GM23338 (cell line): ENCODE measurements around the gene MFSD6. TPM values are rescaled to one million over a fixed set of nuclear protein-coding genes. Genes with fewer than 3 reads are reported as not detected.

Experiments used
- ATAC-seq: fragments of 200-7000 bp; cut with Tn5 transposase; 3 replicates; pipeline ENCODE4 v1.9.1; 2020
- DNase-seq: peaks from one replicate; pipeline ENCODE4 v3.0.0-alpha.2; 2015; ENCODE audit warnings: low spot score
- H2AFZ ChIP-seq: fragments of 200-600 bp; sonication (generic); 2 replicates; pipeline ENCODE4 v1.8.0; 2016; ENCODE audit warnings: antibody characterized with exemption, mild to moderate bottlenecking, moderate library complexity
- H3F3A ChIP-seq: fragments of 200-600 bp; sonication (generic); replicated peaks from 2 replicates; pipeline ENCODE4 v1.8.0; 2017; ENCODE audit warnings: antibody characterized with exemption, mixed run types, low read depth
- H3K27ac ChIP-seq: fragments of 200-600 bp; sonication (generic); 2 replicates; pipeline ENCODE4 v1.6.1; 2016; ENCODE audit warnings: low read depth
- H3K27me3 ChIP-seq: fragments of 200-600 bp; sonication (generic); 2 replicates; pipeline ENCODE4 v1.8.0; 2016; ENCODE audit warnings: mild to moderate bottlenecking, mixed run types, moderate library complexity; ENCODE audit not compliant: insufficient read depth
- H3K36me3 ChIP-seq: fragments of 200-600 bp; sonication (generic); 2 replicates; pipeline ENCODE4 v1.8.0; 2016; ENCODE audit warnings: mild to moderate bottlenecking; ENCODE audit not compliant: insufficient read depth
- H3K4me1 ChIP-seq: fragments of 200-600 bp; sonication (generic); 2 replicates; pipeline ENCODE4 v1.8.0; 2016; ENCODE audit warnings: mild to moderate bottlenecking, moderate library complexity; ENCODE audit not compliant: insufficient read depth
- H3K4me2 ChIP-seq: fragments of 200-600 bp; sonication (generic); 2 replicates; pipeline ENCODE4 v1.7.1; 2017; ENCODE audit warnings: mixed run types
- H3K4me3 ChIP-seq: fragments of 200-600 bp; sonication (generic); 2 replicates; pipeline ENCODE4 v1.6.1; 2016; ENCODE audit warnings: mixed run types
- H3K79me2 ChIP-seq: fragments of 200-600 bp; sonication (generic); replicated peaks from 2 replicates; pipeline ENCODE4 v1.8.0; 2017; ENCODE audit warnings: mild to moderate bottlenecking; ENCODE audit not compliant: insufficient read depth
- H3K9me2 ChIP-seq: fragments of 200-600 bp; sonication (generic); 2 replicates; pipeline ENCODE4 v1.8.0; 2017; ENCODE audit not compliant: insufficient read depth
- H4K20me1 ChIP-seq: fragments of 200-600 bp; sonication (generic); replicated peaks from 2 replicates; pipeline ENCODE4 v1.8.0; 2017; ENCODE audit warnings: mild to moderate bottlenecking; ENCODE audit not compliant: insufficient read depth
- H3K27ac Mint-ChIP-seq: 2 replicates; pipeline ENCODE4 v1.8.0; 2020; ENCODE audit warnings: inconsistent platforms, mild to moderate bottlenecking, moderate library complexity, mixed read lengths
- H3K27me3 Mint-ChIP-seq: 3 replicates; pipeline ENCODE4 v1.8.0; 2022; ENCODE audit warnings: low read depth, mild to moderate bottlenecking, moderate library complexity, mixed read lengths, inconsistent platforms; ENCODE audit not compliant: insufficient read depth, poor library complexity
- H3K36me3 Mint-ChIP-seq: 3 replicates; pipeline ENCODE4 v1.8.0; 2021; ENCODE audit warnings: low read depth, mild to moderate bottlenecking, inconsistent platforms, moderate library complexity, mixed read lengths
- H3K4me1 Mint-ChIP-seq: 3 replicates; pipeline ENCODE4 v1.8.0; 2020; ENCODE audit warnings: mild to moderate bottlenecking, inconsistent platforms, mixed read lengths
- H3K4me3 Mint-ChIP-seq: 3 replicates; pipeline ENCODE4 v1.8.0; 2021; ENCODE audit warnings: moderate library complexity, mild to moderate bottlenecking, inconsistent platforms, mixed read lengths
- H3K9me3 Mint-ChIP-seq: 3 replicates; pipeline ENCODE4 v1.8.0; 2020; ENCODE audit warnings: moderate library complexity, mild to moderate bottlenecking, inconsistent platforms, mixed read lengths
- NANOG ChIP-seq: IDR thresholded peaks from 2 replicates; pipeline ENCODE4 v1.6.1; 2016; ENCODE audit warnings: antibody characterized with exemption, borderline replicate concordance
- STAT1 ChIP-seq: IDR thresholded peaks from one replicate; pipeline ENCODE4 v1.6.1; 2016; ENCODE audit warnings: antibody characterized with exemption; ENCODE audit not compliant: unreplicated experiment
- ZNF114 ChIP-seq: fragments of 250-450 bp; sonication (Bioruptor Pico); IDR thresholded peaks from 2 replicates; pipeline ENCODE4 v1.5.0; 2020; ENCODE audit warnings: mild to moderate bottlenecking, moderate library complexity
- ZNF462 ChIP-seq: fragments of 250-450 bp; sonication (Bioruptor Pico); IDR thresholded peaks from 2 replicates; pipeline ENCODE4 v1.5.0; 2020; ENCODE audit warnings: mild to moderate bottlenecking, moderate library complexity
- polyA plus RNA-seq: library from polyadenylated mRNA; unstranded; fragments of >200 nt; fragmentation: Nextera tagmentation; extraction: Ambion mirVana; gene quantifications from 2 replicates; pipeline ENCODE4 v1.2.1, GENCODE V29; 2016
- total RNA-seq: library from RNA; depleted of rRNA; stranded (reverse); fragments of >200 nt; shearing (Covaris generic); gene quantifications from 2 replicates; pipeline ENCODE4 v1.2.3, GENCODE V29; 2014
- TF ChIP-seq, protein P1 (sequence below), 2 experiments: fragments of 200-600 bp in 1 of 2; sonication (generic) in 1 of 2; conservative IDR thresholded peaks; 2 replicates each; pipeline versions ENCODE4 v1.5.1 to v1.6.1; 2016 to 2017; ENCODE audit warnings: antibody characterized with exemption in 2 of 2, low read depth in 2 of 2, mild to moderate bottlenecking in 2 of 2, moderate library complexity in 1 of 2

MFSD6 gene
- total and polyA plus RNA-seq, 2 experiments from 2014 or later, result 2.3 to 9.6 TPM

DNA sequence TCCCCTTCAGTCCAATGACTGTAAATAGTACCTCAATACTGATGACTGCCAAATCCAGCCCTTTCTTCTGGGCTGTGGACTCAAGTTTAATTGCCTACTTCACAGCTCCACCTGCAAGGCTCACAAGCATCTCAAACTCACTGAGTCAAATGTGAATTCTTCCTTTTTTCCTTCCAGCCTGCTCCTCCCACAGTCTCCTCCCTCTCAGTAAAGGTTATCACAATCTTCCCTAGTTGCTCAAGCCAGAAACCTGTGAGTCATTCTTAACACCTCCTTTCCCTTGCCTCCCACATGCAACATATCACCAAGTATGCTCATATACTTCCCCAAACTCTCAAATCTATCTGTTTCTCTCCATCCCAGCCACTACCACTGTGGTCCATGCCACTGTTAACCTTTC, 3.7 kb upstream of the MFSD6 start:
- Histone ChIP-seq H3K27ac (no peak overlapping the region), H4K20me1 (no peaks in the 10 kb centered on the region), H3F3A (no peaks in the 10 kb centered on the region), H3K4me1 (peaks cover 16% of the 10 kb centered on the region), H3K4me2 (no peak overlapping the region), H3K36me3 (no peaks in the 10 kb centered on the region), H3K79me2 (no peaks in the 10 kb centered on the region), H3K4me3 (no peak overlapping the region), H2AFZ (no peak overlapping the region), H3K27me3 (peaks cover 34% of the 10 kb centered on the region), H3K9me2 (no peaks in the 10 kb centered on the region)
- Mint-ChIP-seq H3K36me3 (no peaks in the 10 kb centered on the region), H3K4me1 (peaks cover 10% of the 10 kb centered on the region; the same call in 2 of the 3 replicates), H3K9me3 (no peaks in the 10 kb centered on the region), H3K27me3 (peaks cover 5% of the 10 kb centered on the region), H3K27ac (no peak overlapping the region), H3K4me3 (no peak overlapping the region)
- TF ChIP-seq ZNF462 (no peak), NANOG (no peak)
- TF ChIP-seq, protein P1, sequence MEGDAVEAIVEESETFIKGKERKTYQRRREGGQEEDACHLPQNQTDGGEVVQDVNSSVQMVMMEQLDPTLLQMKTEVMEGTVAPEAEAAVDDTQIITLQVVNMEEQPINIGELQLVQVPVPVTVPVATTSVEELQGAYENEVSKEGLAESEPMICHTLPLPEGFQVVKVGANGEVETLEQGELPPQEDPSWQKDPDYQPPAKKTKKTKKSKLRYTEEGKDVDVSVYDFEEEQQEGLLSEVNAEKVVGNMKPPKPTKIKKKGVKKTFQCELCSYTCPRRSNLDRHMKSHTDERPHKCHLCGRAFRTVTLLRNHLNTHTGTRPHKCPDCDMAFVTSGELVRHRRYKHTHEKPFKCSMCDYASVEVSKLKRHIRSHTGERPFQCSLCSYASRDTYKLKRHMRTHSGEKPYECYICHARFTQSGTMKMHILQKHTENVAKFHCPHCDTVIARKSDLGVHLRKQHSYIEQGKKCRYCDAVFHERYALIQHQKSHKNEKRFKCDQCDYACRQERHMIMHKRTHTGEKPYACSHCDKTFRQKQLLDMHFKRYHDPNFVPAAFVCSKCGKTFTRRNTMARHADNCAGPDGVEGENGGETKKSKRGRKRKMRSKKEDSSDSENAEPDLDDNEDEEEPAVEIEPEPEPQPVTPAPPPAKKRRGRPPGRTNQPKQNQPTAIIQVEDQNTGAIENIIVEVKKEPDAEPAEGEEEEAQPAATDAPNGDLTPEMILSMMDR (conservative IDR thresholded peaks at IDR 0.05; ENCODE audit: low read depth in 2 of 2), result no peak
- ATAC-seq (no peak), DNase-seq (no peak)

DNA sequence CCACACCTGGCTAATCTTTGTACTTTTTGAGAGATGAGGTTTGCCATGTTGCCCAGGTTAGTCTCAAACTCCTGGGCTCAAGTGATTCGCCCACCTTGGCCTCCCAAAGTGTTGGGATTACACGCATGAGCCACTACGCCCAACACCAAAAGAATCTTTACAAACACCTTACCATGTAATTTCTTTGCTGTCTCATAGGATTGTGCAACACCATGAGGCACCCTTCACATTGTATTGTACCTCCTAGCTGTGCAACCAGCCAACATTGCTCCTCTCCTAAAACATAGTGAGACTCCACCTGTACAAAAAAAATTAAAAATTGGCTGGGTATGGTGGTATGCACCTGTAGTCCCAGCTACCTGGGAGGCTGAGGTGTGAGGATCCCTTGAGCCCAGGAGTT, 3.1 kb upstream of the MFSD6 start:
- H4K20me1 ChIP-seq, result no peaks in the 10 kb centered on the region
- H3K36me3 ChIP-seq, result no peaks in the 10 kb centered on the region
- H3K4me3 Mint-ChIP-seq, result no peak overlapping the region
- H3K4me1 ChIP-seq, result peaks cover 22% of the 10 kb centered on the region
- H3K9me3 Mint-ChIP-seq, result no peaks in the 10 kb centered on the region
- H3K27ac ChIP-seq, result no peak overlapping the region
- H2AFZ ChIP-seq, result no peak overlapping the region
- H3K79me2 ChIP-seq, result no peaks in the 10 kb centered on the region
- DNase-seq (no peak), ATAC-seq (no peak)
- H3K4me1 Mint-ChIP-seq, result peaks cover 13% of the 10 kb centered on the region; the same call in 2 of the 3 replicates
- H3K4me3 ChIP-seq, result no peak overlapping the region
- H3K27ac Mint-ChIP-seq, result no peak overlapping the region
- H3K27me3 Mint-ChIP-seq, result peaks cover 7% of the 10 kb centered on the region
- H3K9me2 ChIP-seq, result no peaks in the 10 kb centered on the region
- peaks cover 40% of the 10 kb centered on the region for H3K27me3 ChIP-seq
- no peaks in the 10 kb centered on the region for H3K36me3 Mint-ChIP-seq
- no peak for TF ChIP-seq STAT1
- TF ChIP-seq NANOG, result no peak
- TF ChIP-seq ZNF114, result no peak
- H3K4me2 ChIP-seq, result no peak overlapping the region
- H3F3A ChIP-seq, result no peaks in the 10 kb centered on the region
